IPS DF 6.9 (cell line): ENCODE measurements around the gene WARS2.

ENCODE experiments used
- DNase-seq: peaks from one replicate; pipeline ENCODE4 v3.0.0-alpha.2; 2013; ENCODE audit warnings: low read depth, low spot score
- H3K27ac ChIP-seq: one replicate; pipeline ENCODE4 v1.5.1; 2013; ENCODE audit warnings: low read length, control low read depth
- H3K27me3 ChIP-seq: 2 replicates; pipeline ENCODE4 v1.6.1; 2013; ENCODE audit warnings: mild to moderate bottlenecking, low read length; ENCODE audit not compliant: control insufficient read depth, insufficient read depth
- H3K36me3 ChIP-seq: 2 replicates; pipeline ENCODE4 v1.6.1; 2013; ENCODE audit warnings: low read length; ENCODE audit not compliant: control insufficient read depth, insufficient read depth
- H3K4me1 ChIP-seq: 2 replicates; pipeline ENCODE4 v1.6.1; 2013; ENCODE audit warnings: low read length; ENCODE audit not compliant: control insufficient read depth, insufficient read depth
- H3K4me3 ChIP-seq: 2 replicates; pipeline ENCODE4 v1.5.1; 2013; ENCODE audit warnings: mild to moderate bottlenecking, low read length
- H3K9me3 ChIP-seq: 2 replicates; pipeline ENCODE4 v1.6.1; 2013; ENCODE audit warnings: low read length, inconsistent platforms; ENCODE audit not compliant: control insufficient read depth, insufficient read depth
- WGBS: extraction: QIAGEN DNeasy Blood & Tissue Kit; methylation state at CpG from one replicate; pipeline ENCODE4 v1.1.7; 2013; ENCODE audit warnings: mixed read lengths, missing lambda C conversion rate; ENCODE audit not compliant: insufficient read length, insufficient coverage; 5-methylcytosine and 5-hydroxymethylcytosine counted together

The WARS2 gene

GRCh38 chr1:118993700-118994026 lies 146.8 kb downstream of the WARS2 start:
- WGBS = no CpG with 5 or more reads among the region's 9 CpGs
- Histone ChIP-seq H3K36me3 (no peaks in the 10 kb centered on the region), H3K27me3 (peaks cover 97% of the 10 kb centered on the region), H3K4me1 (peaks cover 6% of the 10 kb centered on the region), H3K9me3 (no peaks in the 10 kb centered on the region), H3K27ac (no peak overlapping the region), H3K4me3 (no peak overlapping the region)
- no peak for DNase-seq

GRCh38 chr1:118992868-118993699 lies 147.4 kb downstream of the WARS2 start:
- Histone ChIP-seq H3K4me1 (peaks cover 7% of the 10 kb centered on the region; the same call in 1 of the 2 replicates), H3K36me3 (no peaks in the 10 kb centered on the region), H3K27me3 (peaks cover 96% of the 10 kb centered on the region), H3K9me3 (no peaks in the 10 kb centered on the region), H3K4me3 (no peak overlapping the region), H3K27ac (no peak overlapping the region)
- no peak for DNase-seq
- WGBS = no CpG with 5 or more reads among the region's 53 CpGs

- Histone ChIP-seq H3K27ac (no peak overlapping the region), H3K27me3 (peaks cover 93% of the 10 kb centered on the region), H3K4me3 (no peak overlapping the region), H3K36me3 (no peaks in the 10 kb centered on the region), H3K9me3 (no peaks in the 10 kb centered on the region), H3K4me1 (peaks cover 8% of the 10 kb centered on the region)
- WGBS = no CpG with 5 or more reads among the region's 22 CpGs
- no peak for DNase-seq
Measured at GRCh38 chr1:118992237-118992825, 148.1 kb downstream of the WARS2 start.

DNA sequence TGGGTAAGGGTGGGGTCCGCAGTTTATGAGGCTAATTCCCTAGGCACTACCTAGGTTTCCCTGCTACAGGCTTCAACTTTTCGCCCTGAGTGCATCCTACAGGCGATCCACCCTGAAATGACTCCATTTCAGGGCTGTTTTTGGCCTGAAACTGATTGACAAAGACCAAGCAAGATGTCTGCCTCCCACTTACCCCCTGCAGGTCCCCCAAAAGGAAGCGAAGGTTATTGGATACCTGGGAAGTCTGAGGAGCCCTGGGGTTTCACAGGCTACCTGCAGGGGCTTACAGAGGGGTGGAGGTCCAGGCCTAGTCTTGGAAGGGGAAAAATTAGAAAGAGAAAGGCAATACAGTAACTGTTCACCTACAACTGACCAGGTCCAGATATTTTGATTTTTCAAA lies 149.0 kb downstream of the WARS2 start:
- H3K27ac ChIP-seq = no peak overlapping the region
- H3K36me3 ChIP-seq = no peaks in the 10 kb centered on the region
- H3K4me1 ChIP-seq = peaks cover 12% of the 10 kb centered on the region
- WGBS = no CpG with 5 or more reads among the region's 4 CpGs
- no peak for DNase-seq
- H3K4me3 ChIP-seq = no peak overlapping the region
- H3K27me3 ChIP-seq = peaks cover 94% of the 10 kb centered on the region
- H3K9me3 ChIP-seq = no peaks in the 10 kb centered on the region

DNA sequence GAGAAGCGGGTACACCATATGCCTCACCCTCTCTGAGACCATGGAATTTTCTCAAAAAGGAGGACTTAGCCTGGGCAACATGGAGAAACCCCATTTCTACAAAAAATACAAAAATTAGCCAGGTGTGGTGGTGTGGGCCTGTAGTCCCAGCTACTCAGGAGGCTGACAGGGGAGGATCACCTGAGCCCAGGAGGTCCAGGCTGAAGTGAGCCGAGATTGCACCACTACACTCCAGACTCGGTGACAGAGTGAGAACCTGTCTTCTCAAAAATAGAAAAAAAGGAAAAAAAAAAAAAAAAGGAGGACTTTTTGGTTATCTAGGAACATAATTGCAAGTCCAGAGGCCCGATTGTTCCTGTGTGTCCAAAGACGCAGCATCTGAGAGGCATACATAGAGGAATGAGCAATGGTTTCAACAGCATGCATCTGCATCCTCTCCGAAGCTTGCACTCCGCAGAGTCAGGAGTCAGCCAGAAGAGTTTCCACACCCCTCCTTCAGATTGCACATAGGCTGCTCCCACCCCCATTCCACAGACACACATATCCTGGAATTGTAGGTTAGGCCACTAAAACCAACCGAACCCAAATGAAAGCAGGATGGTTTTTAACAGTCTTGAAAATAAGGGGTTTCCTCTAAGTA lies 149.8 kb downstream of the WARS2 start:
- DNase-seq = no peak
- Histone ChIP-seq H3K27me3 (peaks cover 94% of the 10 kb centered on the region), H3K36me3 (no peaks in the 10 kb centered on the region), H3K4me1 (peaks cover 12% of the 10 kb centered on the region), H3K27ac (no peak overlapping the region), H3K4me3 (no peak overlapping the region), H3K9me3 (no peaks in the 10 kb centered on the region)
- no CpG with 5 or more reads among the region's 8 CpGs for WGBS

DNA sequence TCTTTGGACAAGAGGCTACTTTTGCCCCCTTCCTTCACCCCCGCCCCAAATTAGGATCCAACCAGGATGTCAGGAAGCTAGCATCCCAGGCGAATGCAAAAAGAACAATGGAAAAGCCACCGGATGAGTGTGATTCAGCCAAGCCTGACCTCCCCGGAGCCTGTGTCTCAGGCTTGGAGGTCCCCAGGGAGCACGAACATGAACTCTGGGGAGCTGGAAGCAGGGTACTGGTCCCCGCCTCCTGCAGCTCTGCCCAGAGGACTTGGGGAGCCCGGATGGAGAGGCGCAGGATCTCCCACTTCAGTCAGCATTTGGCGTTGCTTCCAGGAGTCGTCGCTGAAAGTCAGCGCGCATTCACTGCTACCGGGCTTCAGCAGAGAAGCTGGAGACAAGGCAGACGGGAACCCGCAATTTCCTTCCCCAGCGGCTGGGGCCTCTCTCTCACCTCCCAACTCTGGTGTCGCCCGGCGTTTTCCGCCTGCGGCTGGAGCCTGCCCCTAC lies 150.5 kb downstream of the WARS2 start:
- DNase-seq = no peak
- H3K27me3 ChIP-seq = peaks cover 94% of the 10 kb centered on the region
- WGBS = no CpG with 5 or more reads among the region's 22 CpGs

GRCh38 chr1:118989006-118989815 lies 151.2 kb downstream of the WARS2 start:
- no peaks in the 10 kb centered on the region for H3K9me3 ChIP-seq
- no CpG with 5 or more reads among the region's 44 CpGs for WGBS
- H3K4me3 ChIP-seq = no peak overlapping the region
- H3K27ac ChIP-seq = no peak overlapping the region
- DNase-seq = no peak
- peaks cover 92% of the 10 kb centered on the region for H3K27me3 ChIP-seq
- H3K4me1 ChIP-seq = peaks cover 12% of the 10 kb centered on the region
- no peaks in the 10 kb centered on the region for H3K36me3 ChIP-seq

More for the DNA sequence above, 150.5 kb downstream of the WARS2 start:
- no peak overlapping the region for H3K27ac ChIP-seq
- no peaks in the 10 kb centered on the region for H3K36me3 ChIP-seq
- H3K4me1 ChIP-seq = peaks cover 12% of the 10 kb centered on the region
- no peak overlapping the region for H3K4me3 ChIP-seq
- H3K9me3 ChIP-seq = no peaks in the 10 kb centered on the region

DNA sequence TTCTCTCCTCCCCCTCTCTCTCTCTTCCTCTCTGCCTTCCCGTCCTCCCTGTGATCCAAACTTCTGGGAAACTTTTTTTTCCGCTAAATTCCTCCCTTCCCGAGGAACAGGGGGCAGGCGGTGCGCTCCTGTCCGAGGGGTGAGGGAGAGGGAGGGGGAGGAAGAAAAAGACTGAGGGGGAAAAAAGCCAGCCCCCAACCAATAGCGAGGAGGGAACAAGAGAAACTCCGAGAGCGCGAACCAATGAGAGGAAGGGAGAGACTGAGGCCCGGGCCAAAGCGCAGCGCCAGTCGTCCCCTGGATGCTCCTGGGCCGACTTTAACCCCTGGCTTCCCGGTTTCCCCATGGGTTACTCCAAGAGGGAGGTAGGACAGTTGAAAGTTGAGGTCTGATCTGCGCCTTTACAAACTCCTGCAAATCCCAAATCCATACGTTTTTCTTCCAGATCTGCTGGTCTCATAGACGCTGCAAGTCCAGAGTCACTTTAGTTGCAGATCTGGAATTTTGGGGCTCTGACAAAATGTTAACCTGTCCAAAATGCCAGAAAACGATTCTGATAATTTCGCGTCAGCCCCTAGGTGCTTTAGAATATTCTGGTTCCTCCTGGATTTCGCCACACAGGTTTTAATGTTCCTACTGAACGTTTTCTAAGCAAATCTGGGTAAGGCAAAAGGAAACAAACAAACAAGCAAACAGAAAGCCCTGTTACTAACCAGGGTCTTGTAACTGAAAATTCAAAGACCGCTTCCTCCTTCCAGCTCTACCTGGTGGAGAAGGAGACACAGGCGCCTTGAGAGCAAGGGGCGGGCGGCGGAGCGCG lies 152.1 kb downstream of the WARS2 start, which contains the start of gene TBX15:
Gene TBX15 (minus strand): TSS at position 158 of the 820 bp plus-strand sequence. CDS start 548 bp downstream, outside the sequence.
- WGBS = no CpG with 5 or more reads among the region's 31 CpGs
- Histone ChIP-seq H3K27ac (no peak within 1 kb of the TSS), H3K36me3 (no peaks in the 10 kb centered on the region), H3K4me1 (peaks cover 14% of the 10 kb centered on the region), H3K27me3 (peaks cover 92% of the 10 kb centered on the region), H3K9me3 (no peaks in the 10 kb centered on the region), H3K4me3 (peak within 1 kb of the TSS; percentile 19; the same call in 1 of the 2 replicates)
- no peak for DNase-seq

- H3K4me1 ChIP-seq = peaks cover 16% of the 10 kb centered on the region
- no peaks in the 10 kb centered on the region for H3K9me3 ChIP-seq
- H3K36me3 ChIP-seq = no peaks in the 10 kb centered on the region
- DNase-seq = no peak
- peak overlapping the region; percentile 19; the same call in 1 of the 2 replicates for H3K4me3 ChIP-seq
- peaks cover 92% of the 10 kb centered on the region for H3K27me3 ChIP-seq
- no CpG with 5 or more reads among the region's 65 CpGs for WGBS
- H3K27ac ChIP-seq = no peak overlapping the region
Measured at GRCh38 chr1:118987468-118988185, 152.8 kb downstream of the WARS2 start.
